ENCODE results near the gene OPCML. TPM values are rescaled to one million over a fixed set of nuclear protein-coding genes. Genes with fewer than 3 reads are reported as not detected.

Gene OPCML
- total and polyA plus RNA-seq, 2 experiments from 2014 or later, result 1.2 to 4.4 TPM

- H3K4me1 Mint-ChIP-seq, result peaks cover 45% of the 10 kb centered on the region
- Histone ChIP-seq H3K9me2 (ENCODE audit: insufficient read depth) (no peaks in the 10 kb centered on the region), H3K4me3 (no peak overlapping the region), H3K4me2 (no peak overlapping the region), H3K79me2 (replicated peaks; ENCODE audit: insufficient read depth) (no peaks in the 10 kb centered on the region), H3K27me3 (ENCODE audit: insufficient read depth) (no peaks in the 10 kb centered on the region), H3K27ac (ENCODE audit: low read depth) (no peak overlapping the region), H3F3A (replicated peaks; ENCODE audit: low read depth) (no peaks in the 10 kb centered on the region), H4K20me1 (replicated peaks; ENCODE audit: insufficient read depth) (no peaks in the 10 kb centered on the region), H2AFZ (no peak overlapping the region), H3K4me1 (ENCODE audit: insufficient read depth) (peaks cover 46% of the 10 kb centered on the region), H3K36me3 (ENCODE audit: insufficient read depth) (0 out of 2 replicates have a peak, but pooled peaks cover 3% of the 10 kb centered on the region)
- TF ChIP-seq, protein P1, sequence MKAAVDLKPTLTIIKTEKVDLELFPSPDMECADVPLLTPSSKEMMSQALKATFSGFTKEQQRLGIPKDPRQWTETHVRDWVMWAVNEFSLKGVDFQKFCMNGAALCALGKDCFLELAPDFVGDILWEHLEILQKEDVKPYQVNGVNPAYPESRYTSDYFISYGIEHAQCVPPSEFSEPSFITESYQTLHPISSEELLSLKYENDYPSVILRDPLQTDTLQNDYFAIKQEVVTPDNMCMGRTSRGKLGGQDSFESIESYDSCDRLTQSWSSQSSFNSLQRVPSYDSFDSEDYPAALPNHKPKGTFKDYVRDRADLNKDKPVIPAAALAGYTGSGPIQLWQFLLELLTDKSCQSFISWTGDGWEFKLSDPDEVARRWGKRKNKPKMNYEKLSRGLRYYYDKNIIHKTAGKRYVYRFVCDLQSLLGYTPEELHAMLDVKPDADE (IDR thresholded peaks at IDR 0.05), result no peak
- TF ChIP-seq ZNF114 (CRISPR knock-in tag; IDR thresholded peaks at IDR 0.05) (no peak), NANOG (IDR thresholded peaks at IDR 0.05; ENCODE audit: borderline replicate concordance) (no peak), STAT1 (IDR thresholded peaks at IDR 0.05; ENCODE audit: unreplicated experiment) (no peak), POLR2AphosphoS5 (IDR thresholded peaks at IDR 0.05; ENCODE audit: low read depth) (no peak), EZH2 (IDR thresholded peaks at IDR 0.05; ENCODE audit: low read depth, unreplicated experiment) (no peak), REST (IDR thresholded peaks at IDR 0.05; ENCODE audit: unreplicated experiment) (no peak), EZH2phosphoT487 (IDR thresholded peaks at IDR 0.05; ENCODE audit: unreplicated experiment) (no peak), CREB1 (CRISPR knock-in tag; IDR thresholded peaks at IDR 0.05; ENCODE audit: low read depth) (no peak), ZNF462 (CRISPR knock-in tag; IDR thresholded peaks at IDR 0.05) (no peak)
- H3K9me3 Mint-ChIP-seq, result peaks cover 10% of the 10 kb centered on the region
- no peak overlapping the region for H3K27ac Mint-ChIP-seq
- H3K27me3 Mint-ChIP-seq (ENCODE audit: insufficient read depth, low read depth, poor library complexity), result peaks cover 13% of the 10 kb centered on the region
- no peak overlapping the region for H3K4me3 Mint-ChIP-seq
- H3K36me3 Mint-ChIP-seq (ENCODE audit: low read depth), result peaks cover 5% of the 10 kb centered on the region; the same call in 2 of the 3 replicates
- no peak for ATAC-seq
- no peak for DNase-seq (ENCODE audit: low spot score)
Measured at GRCh38 chr11:133230431-133230830, 301.9 kb downstream of the OPCML start.

Data from GM23338 (cell line).